ENCODE results near the gene DDX51. TPM values are rescaled to one million over a fixed set of nuclear protein-coding genes. Genes with fewer than 3 reads are reported as not detected.

The DDX51 gene
- total RNA-seq, 1 donor from 2014 or later: 15.1 TPM

DNA sequence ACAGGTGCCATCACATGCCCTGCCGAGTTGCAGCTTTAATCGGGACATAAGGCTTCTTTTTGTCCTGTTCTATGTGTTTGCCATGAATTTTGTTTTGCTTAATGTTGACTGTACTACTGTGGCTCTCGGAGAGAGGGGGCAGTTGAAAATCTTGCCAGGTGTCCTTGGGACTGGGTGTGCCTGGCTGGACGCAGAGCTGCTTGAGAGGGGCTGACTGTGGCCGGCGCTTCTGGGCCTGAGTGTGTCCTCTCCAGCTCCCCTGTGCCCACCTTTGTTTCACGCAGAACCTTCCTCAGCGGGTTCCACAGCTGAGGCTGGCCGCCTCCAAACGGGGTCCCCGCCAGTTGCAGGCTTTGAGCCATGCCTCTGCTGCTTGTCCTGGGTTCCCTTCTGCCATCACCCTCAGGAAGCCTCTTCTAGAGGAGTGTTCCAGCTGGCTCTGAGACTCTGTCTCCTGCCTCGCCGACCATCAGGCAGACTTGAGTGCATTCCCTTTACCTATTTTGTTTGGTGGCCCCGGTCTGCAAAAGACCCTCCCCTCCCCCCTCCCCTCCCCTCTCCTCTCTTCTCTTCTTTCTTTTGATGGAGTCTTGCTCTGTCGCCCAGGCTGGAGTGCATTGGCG, 49.7 kb downstream of the DDX51 start:
- DNase-seq (ENCODE audit: low spot score): no peak

DNA sequence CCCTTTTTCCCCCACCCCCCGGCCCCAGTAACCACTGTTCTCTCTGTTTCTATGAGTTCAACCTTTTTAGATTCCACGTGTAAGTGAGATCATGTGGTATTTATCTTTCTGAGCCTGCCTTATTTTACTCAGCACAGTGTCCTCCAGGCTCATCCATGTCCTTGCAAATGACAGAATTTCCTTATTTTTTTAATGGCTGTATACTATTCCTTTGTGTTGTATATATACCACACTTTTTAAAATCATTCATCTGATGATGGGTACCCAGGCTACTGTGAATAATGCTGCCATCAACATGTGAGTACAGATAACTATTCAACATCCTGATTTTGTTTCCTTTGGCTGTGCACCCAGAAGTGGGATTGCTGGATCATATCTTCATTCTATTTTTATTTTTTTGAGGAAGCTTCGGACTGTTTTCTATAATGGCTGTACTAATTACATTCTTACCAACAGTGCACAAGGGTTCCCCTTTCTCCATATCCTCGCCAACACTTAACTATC, 54.7 kb downstream of the DDX51 start:
- DNase-seq (ENCODE audit: low spot score): no peak

Other genes starting within 250 kb of the DDX51 start
- 19.4 TPM for gene ULK1, start 249.7 kb downstream of the DDX51 start, total RNA-seq
- gene PUS1, start 215.0 kb downstream of the DDX51 start, total RNA-seq: 38.1 TPM
- gene EP400, start 194.4 kb downstream of the DDX51 start, total RNA-seq: 43.2 TPM
- 14.6 TPM for gene NOC4L, start 138 bp upstream of the DDX51 start, total RNA-seq
- not detected for gene GALNT9, start 185.3 kb upstream of the DDX51 start, total RNA-seq